ENCODE results near the gene SORBS1. TPM values are rescaled to one million over a fixed set of nuclear protein-coding genes. Genes with fewer than 3 reads are reported as not detected.
A peak's percentile ranks its signal among the peaks of the same experiment; 100 is the strongest.

Gene SORBS1
- total and polyA plus RNA-seq, 2 of the 13 experiments (the other 11 are each of a cell fraction or from before 2014, with no cell fraction given): 16.8 to 39.8 TPM

DNA sequence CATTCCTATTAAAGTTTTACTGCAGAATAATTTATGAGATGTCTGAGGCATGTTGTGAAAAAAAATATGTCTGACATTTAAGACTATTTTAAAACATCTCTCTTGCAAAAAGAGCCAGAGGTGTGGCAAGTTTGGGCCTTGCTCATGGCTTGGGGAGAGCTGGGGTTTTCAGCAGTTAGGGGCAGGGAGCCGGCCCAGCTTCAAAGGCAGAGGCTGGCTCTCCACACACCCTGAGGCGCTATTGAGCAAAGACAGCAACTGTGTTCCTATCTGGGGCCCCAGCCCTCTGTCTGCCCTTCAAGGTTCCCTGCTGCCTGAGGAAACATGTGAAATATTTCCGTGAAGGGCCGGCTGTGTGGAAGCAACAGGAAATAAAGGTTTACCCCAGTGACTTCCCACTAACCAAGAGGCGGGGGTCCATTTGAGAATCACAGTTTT lies 94.0 kb downstream of the SORBS1 start (continued):
- TF ChIP-seq ZNF788 (CRISPR knock-in tag; IDR thresholded peaks at IDR 0.05; ENCODE audit: borderline replicate concordance) (peak; percentile 35; the same call in 1 of the 2 replicates), YEATS4 (CRISPR knock-in tag; IDR thresholded peaks at IDR 0.05; ENCODE audit: borderline replicate concordance) (peak; percentile 57; the same call in 1 of the 2 replicates), ARNT (IDR thresholded peaks at IDR 0.05) (no peak), BCL6 (CRISPR knock-in tag; IDR thresholded peaks at IDR 0.05) (peak; percentile 39; the same call in 1 of the 2 replicates), TGIF2 (CRISPR knock-in tag; IDR thresholded peaks at IDR 0.05) (no peak), ZFAT (CRISPR knock-in tag; conservative IDR thresholded peaks at IDR 0.05) (no peak), CENPT (CRISPR knock-in tag; IDR thresholded peaks at IDR 0.05; ENCODE audit: low read depth) (no peak), ETV6 (CRISPR knock-in tag; conservative IDR thresholded peaks at IDR 0.05) (0 out of 2 replicates have a peak, but pooled peaks have one; percentile 61), MTA1 (CRISPR knock-in tag; IDR thresholded peaks at IDR 0.05; ENCODE audit: borderline replicate concordance) (peak; percentile 56; the same call in 1 of the 2 replicates)
- TF ChIP-seq, protein P1, sequence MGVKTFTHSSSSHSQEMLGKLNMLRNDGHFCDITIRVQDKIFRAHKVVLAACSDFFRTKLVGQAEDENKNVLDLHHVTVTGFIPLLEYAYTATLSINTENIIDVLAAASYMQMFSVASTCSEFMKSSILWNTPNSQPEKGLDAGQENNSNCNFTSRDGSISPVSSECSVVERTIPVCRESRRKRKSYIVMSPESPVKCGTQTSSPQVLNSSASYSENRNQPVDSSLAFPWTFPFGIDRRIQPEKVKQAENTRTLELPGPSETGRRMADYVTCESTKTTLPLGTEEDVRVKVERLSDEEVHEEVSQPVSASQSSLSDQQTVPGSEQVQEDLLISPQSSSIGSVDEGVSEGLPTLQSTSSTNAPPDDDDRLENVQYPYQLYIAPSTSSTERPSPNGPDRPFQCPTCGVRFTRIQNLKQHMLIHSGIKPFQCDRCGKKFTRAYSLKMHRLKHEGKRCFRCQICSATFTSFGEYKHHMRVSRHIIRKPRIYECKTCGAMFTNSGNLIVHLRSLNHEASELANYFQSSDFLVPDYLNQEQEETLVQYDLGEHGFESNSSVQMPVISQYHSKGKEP (CRISPR knock-in tag; IDR thresholded peaks at IDR 0.05): no peak
- TF ChIP-seq, protein P2, sequence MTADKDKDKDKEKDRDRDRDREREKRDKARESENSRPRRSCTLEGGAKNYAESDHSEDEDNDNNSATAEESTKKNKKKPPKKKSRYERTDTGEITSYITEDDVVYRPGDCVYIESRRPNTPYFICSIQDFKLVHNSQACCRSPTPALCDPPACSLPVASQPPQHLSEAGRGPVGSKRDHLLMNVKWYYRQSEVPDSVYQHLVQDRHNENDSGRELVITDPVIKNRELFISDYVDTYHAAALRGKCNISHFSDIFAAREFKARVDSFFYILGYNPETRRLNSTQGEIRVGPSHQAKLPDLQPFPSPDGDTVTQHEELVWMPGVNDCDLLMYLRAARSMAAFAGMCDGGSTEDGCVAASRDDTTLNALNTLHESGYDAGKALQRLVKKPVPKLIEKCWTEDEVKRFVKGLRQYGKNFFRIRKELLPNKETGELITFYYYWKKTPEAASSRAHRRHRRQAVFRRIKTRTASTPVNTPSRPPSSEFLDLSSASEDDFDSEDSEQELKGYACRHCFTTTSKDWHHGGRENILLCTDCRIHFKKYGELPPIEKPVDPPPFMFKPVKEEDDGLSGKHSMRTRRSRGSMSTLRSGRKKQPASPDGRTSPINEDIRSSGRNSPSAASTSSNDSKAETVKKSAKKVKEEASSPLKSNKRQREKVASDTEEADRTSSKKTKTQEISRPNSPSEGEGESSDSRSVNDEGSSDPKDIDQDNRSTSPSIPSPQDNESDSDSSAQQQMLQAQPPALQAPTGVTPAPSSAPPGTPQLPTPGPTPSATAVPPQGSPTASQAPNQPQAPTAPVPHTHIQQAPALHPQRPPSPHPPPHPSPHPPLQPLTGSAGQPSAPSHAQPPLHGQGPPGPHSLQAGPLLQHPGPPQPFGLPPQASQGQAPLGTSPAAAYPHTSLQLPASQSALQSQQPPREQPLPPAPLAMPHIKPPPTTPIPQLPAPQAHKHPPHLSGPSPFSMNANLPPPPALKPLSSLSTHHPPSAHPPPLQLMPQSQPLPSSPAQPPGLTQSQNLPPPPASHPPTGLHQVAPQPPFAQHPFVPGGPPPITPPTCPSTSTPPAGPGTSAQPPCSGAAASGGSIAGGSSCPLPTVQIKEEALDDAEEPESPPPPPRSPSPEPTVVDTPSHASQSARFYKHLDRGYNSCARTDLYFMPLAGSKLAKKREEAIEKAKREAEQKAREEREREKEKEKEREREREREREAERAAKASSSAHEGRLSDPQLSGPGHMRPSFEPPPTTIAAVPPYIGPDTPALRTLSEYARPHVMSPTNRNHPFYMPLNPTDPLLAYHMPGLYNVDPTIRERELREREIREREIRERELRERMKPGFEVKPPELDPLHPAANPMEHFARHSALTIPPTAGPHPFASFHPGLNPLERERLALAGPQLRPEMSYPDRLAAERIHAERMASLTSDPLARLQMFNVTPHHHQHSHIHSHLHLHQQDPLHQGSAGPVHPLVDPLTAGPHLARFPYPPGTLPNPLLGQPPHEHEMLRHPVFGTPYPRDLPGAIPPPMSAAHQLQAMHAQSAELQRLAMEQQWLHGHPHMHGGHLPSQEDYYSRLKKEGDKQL (CRISPR knock-in tag; IDR thresholded peaks at IDR 0.05; ENCODE audit: low read depth): no peak
- TF ChIP-seq, protein P3, sequence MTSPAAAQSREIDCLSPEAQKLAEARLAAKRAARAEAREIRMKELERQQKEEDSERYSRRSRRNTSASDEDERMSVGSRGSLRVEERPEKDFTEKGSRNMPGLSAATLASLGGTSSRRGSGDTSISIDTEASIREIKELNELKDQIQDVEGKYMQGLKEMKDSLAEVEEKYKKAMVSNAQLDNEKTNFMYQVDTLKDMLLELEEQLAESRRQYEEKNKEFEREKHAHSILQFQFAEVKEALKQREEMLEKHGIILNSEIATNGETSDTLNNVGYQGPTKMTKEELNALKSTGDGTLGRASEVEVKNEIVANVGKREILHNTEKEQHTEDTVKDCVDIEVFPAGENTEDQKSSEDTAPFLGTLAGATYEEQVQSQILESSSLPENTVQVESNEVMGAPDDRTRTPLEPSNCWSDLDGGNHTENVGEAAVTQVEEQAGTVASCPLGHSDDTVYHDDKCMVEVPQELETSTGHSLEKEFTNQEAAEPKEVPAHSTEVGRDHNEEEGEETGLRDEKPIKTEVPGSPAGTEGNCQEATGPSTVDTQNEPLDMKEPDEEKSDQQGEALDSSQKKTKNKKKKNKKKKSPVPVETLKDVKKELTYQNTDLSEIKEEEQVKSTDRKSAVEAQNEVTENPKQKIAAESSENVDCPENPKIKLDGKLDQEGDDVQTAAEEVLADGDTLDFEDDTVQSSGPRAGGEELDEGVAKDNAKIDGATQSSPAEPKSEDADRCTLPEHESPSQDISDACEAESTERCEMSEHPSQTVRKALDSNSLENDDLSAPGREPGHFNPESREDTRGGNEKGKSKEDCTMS (CRISPR knock-in tag; conservative IDR thresholded peaks at IDR 0.05): no peak
- TF ChIP-seq, protein P4, sequence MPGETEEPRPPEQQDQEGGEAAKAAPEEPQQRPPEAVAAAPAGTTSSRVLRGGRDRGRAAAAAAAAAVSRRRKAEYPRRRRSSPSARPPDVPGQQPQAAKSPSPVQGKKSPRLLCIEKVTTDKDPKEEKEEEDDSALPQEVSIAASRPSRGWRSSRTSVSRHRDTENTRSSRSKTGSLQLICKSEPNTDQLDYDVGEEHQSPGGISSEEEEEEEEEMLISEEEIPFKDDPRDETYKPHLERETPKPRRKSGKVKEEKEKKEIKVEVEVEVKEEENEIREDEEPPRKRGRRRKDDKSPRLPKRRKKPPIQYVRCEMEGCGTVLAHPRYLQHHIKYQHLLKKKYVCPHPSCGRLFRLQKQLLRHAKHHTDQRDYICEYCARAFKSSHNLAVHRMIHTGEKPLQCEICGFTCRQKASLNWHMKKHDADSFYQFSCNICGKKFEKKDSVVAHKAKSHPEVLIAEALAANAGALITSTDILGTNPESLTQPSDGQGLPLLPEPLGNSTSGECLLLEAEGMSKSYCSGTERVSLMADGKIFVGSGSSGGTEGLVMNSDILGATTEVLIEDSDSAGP (CRISPR knock-in tag; IDR thresholded peaks at IDR 0.05; ENCODE audit: borderline replicate concordance): no peak
